HEK293T (cell line): ENCODE results near the gene SMYD5.
"Not testable (repeated sequence)": the region's sequence is repeated elsewhere in the genome, so short reads cannot be mapped to it uniquely, and the experiment has no call there.

Source experiments
- CTCF ChIA-PET: fragments of 350-600 bp; formaldehyde crosslinking; extraction: SDS; loops from one replicate; lab custom pipeline; 2021; ENCODE audit warnings: antibody characterized with exemption, inconsistent platforms; lab: Yijun Ruan, JAX
- POLR2A ChIA-PET: fragments of 350-600 bp; formaldehyde crosslinking; extraction: SDS; loops from one replicate; lab custom pipeline; 2020; ENCODE audit warnings: antibody characterized with exemption, inconsistent platforms; lab: Yijun Ruan, JAX
- DNase-seq: peaks from one replicate; pipeline ENCODE4 v3.0.0; 2012; ENCODE audit warnings: mixed read lengths; ENCODE audit errors: extremely low spot score
- ARNT ChIP-seq: fragments of 450-650 bp; IDR thresholded peaks from 2 replicates; pipeline ENCODE4 v1.6.1; 2017; ENCODE audit warnings: mild to moderate bottlenecking
- BHLHE40 ChIP-seq: fragments of 450-650 bp; IDR thresholded peaks from 2 replicates; pipeline ENCODE4 v1.6.1; 2016; ENCODE audit warnings: mild to moderate bottlenecking, moderate library complexity, borderline replicate concordance
- CTBP1 ChIP-seq: fragments of 450-650 bp; IDR thresholded peaks from 2 replicates; pipeline ENCODE4 v1.6.1; 2016; ENCODE audit warnings: borderline replicate concordance
- ELF4 ChIP-seq: fragments of 450-650 bp; IDR thresholded peaks from 2 replicates; pipeline ENCODE4 v1.6.1; 2017; ENCODE audit warnings: antibody characterized with exemption
- FOXA1 ChIP-seq: fragments of 450-650 bp; IDR thresholded peaks from 2 replicates; pipeline ENCODE4 v1.6.1; 2016; ENCODE audit warnings: mild to moderate bottlenecking
- FOXK2 ChIP-seq: fragments of 450-650 bp; IDR thresholded peaks from 2 replicates; pipeline ENCODE4 v1.6.1; 2016; ENCODE audit warnings: mild to moderate bottlenecking
- FOXM1 ChIP-seq: fragments of 450-650 bp; IDR thresholded peaks from 2 replicates; pipeline ENCODE4 v1.6.1; 2017; ENCODE audit warnings: mild to moderate bottlenecking, borderline replicate concordance
- HDGF ChIP-seq: fragments of 450-650 bp; IDR thresholded peaks from 2 replicates; pipeline ENCODE4 v1.6.1; 2017; ENCODE audit warnings: antibody characterized with exemption, borderline replicate concordance
- L3MBTL2 ChIP-seq: fragments of 450-650 bp; conservative IDR thresholded peaks from 2 replicates; pipeline ENCODE4 v1.6.1; 2016; ENCODE audit warnings: mild to moderate bottlenecking
- LEF1 ChIP-seq: fragments of 450-650 bp; IDR thresholded peaks from 2 replicates; pipeline ENCODE4 v1.6.1; 2017; ENCODE audit warnings: mild to moderate bottlenecking, borderline replicate concordance
- NFRKB ChIP-seq: fragments of 450-650 bp; IDR thresholded peaks from 2 replicates; pipeline ENCODE4 v1.6.1; 2016; ENCODE audit warnings: mild to moderate bottlenecking, moderate library complexity
- PKNOX1 ChIP-seq: fragments of 450-650 bp; IDR thresholded peaks from 2 replicates; pipeline ENCODE4 v1.6.1; 2016
- SP1 ChIP-seq: fragments of 450-650 bp; IDR thresholded peaks from 2 replicates; pipeline ENCODE4 v1.6.1; 2017
- SUZ12 ChIP-seq: fragments of 450-650 bp; IDR thresholded peaks from 2 replicates; pipeline ENCODE4 v1.6.1; 2016; ENCODE audit warnings: mild to moderate bottlenecking
- TARDBP ChIP-seq: fragments of 450-650 bp; IDR thresholded peaks from 2 replicates; pipeline ENCODE4 v1.6.1; 2016
- ZNF384 ChIP-seq: fragments of 450-650 bp; IDR thresholded peaks from 2 replicates; pipeline ENCODE4 v1.6.1; 2016

Gene SMYD5

GRCh38 chr2:73185965-73186364 lies 28.1 kb upstream of the SMYD5 start:
- DNase-seq = no peak
- ChIA-PET POLR2A (no interaction called here), CTCF (interaction anchor here (1.3 kb wide), 1 partner anchor 9 kb away, joined by 6 read pairs; no protein-coding TSS in a partner anchor)
- TF ChIP-seq NFRKB = no peak
- no peak for TF ChIP-seq ELF4
- TF ChIP-seq L3MBTL2 = no peak
- no peak for TF ChIP-seq PKNOX1
- no peak for TF ChIP-seq FOXM1
- no peak for TF ChIP-seq FOXK2
- no peak for TF ChIP-seq ARNT
- no peak for TF ChIP-seq TARDBP
- no peak for TF ChIP-seq HDGF
- no peak for TF ChIP-seq SUZ12
- TF ChIP-seq SP1 = no peak
- TF ChIP-seq FOXA1 = no peak
- TF ChIP-seq ZNF384 = no peak

- TF ChIP-seq LEF1 (no peak), PKNOX1 (no peak), BHLHE40 (no peak), CTBP1 (no peak), L3MBTL2 (no peak), NFRKB (no peak), FOXA1 (no peak)
- POLR2A ChIA-PET = no interaction called here
- CTCF ChIA-PET = no interaction called here
- no peak for DNase-seq
These were observed 26.5 kb upstream of the SMYD5 start for GRCh38 chr2:73187549-73187948.

- ChIA-PET POLR2A (no interaction called here), CTCF (no interaction called here)
- TF ChIP-seq NFRKB (no peak), BHLHE40 (no peak), HDGF (no peak), SUZ12 (no peak), SP1 (no peak), FOXK2 (no peak), FOXM1 (no peak), ARNT (no peak), FOXA1 (no peak), L3MBTL2 (no peak), TARDBP (no peak), LEF1 (no peak), PKNOX1 (no peak), CTBP1 (no peak), ZNF384 (no peak), ELF4 (no peak)
- no peak for DNase-seq
These were observed 16.5 kb upstream of the SMYD5 start for GRCh38 chr2:73197579-73197978.

- CTCF ChIA-PET, DNase-seq, POLR2A ChIA-PET: not testable (repeated sequence)
These were observed 13.8 kb upstream of the SMYD5 start for GRCh38 chr2:73200281-73200680.

GRCh38 chr2:73202156-73203054 lies 11.6 kb upstream of the SMYD5 start, which contains the start of gene NOTO:
NOTO (plus strand) TSS chr2:73202574; CDS start chr2:73202667, 93 bp downstream.
- TF ChIP-seq ARNT (no peak), SUZ12 (no peak), HDGF (no peak), CTBP1 (no peak), FOXA1 (no peak), SP1 (no peak), ZNF384 (no peak), BHLHE40 (no peak), PKNOX1 (no peak), FOXK2 (no peak), FOXM1 (no peak), NFRKB (no peak)
- ChIA-PET CTCF (no interaction called here), POLR2A (no interaction called here)
- no peak for DNase-seq
